ENCODE results near the gene C18orf54. TPM values are rescaled to one million over a fixed set of nuclear protein-coding genes. Genes with fewer than 3 reads are reported as not detected.
"Not testable (repeated sequence)": the region's sequence is repeated elsewhere in the genome, so short reads cannot be mapped to it uniquely, and the experiment has no call there.

Gene C18orf54
- total RNA-seq, 2 experiments from 2014 or later, result 11.7 to 12.2 TPM

GRCh38 chr18:54357082-54357659, 535 bp upstream of the C18orf54 start:
- no peaks in the 10 kb centered on the region for H3K9me3 Mint-ChIP-seq
- peaks cover 5% of the 10 kb centered on the region for H3K27me3 Mint-ChIP-seq
- ChIA-PET POLR2A (interaction anchor here (1.1 to 2.7 kb wide), 4 partner anchors 72 to 134 kb away, joined by 4 to 12 read pairs (median 8); partner anchors contain the start of gene POLI), CTCF (interaction anchor here (0.9 to 3.2 kb wide), 17 partner anchors 9 to 237 kb away, joined by 3 to 25 read pairs (median 4); partner anchors contain the start of gene POLI)
- DNase-seq, result no peak
- intact Hi-C loops (cut with micrococcal nuclease), result loop anchor here (1.0 to 5.0 kb wide), 5 partner anchors 31 to 210 kb away; partner anchors contain the start of genes MBD2 and POLI
- H3K4me1 Mint-ChIP-seq (ENCODE audit: low read depth), result peaks cover 14% of the 10 kb centered on the region
- peak overlapping the region; percentile 81 for H3K27ac Mint-ChIP-seq
- peaks cover 11% of the 10 kb centered on the region for H3K36me3 Mint-ChIP-seq
- peak overlapping the region; percentile 95 for H3K4me3 Mint-ChIP-seq

- POLR2A ChIA-PET, result interaction anchor here (1.8 to 2.7 kb wide), 3 partner anchors 88 to 135 kb away, joined by 4 to 12 read pairs (median 12); partner anchors contain the start of gene POLI
- CTCF ChIA-PET, result interaction anchor here (0.8 to 3.2 kb wide), 8 partner anchors 11 to 230 kb away, joined by 3 to 25 read pairs (median 5); partner anchors contain the start of gene POLI
- peak overlapping the region; percentile 95 for H3K4me3 Mint-ChIP-seq
- H3K4me1 Mint-ChIP-seq (ENCODE audit: low read depth), result peaks cover 14% of the 10 kb centered on the region
- peaks cover 3% of the 10 kb centered on the region for H3K27me3 Mint-ChIP-seq
- peaks cover 11% of the 10 kb centered on the region for H3K36me3 Mint-ChIP-seq
- DNase-seq, result no peak
- peak overlapping the region; percentile 81 for H3K27ac Mint-ChIP-seq
- no peaks in the 10 kb centered on the region for H3K9me3 Mint-ChIP-seq
- intact Hi-C loops (cut with micrococcal nuclease), result loop anchor here (5.0 kb wide), 1 partner anchor 211 kb away; no protein-coding TSS in a partner anchor
Measured at GRCh38 chr18:54358495-54359040, 862 bp downstream of the C18orf54 start.

GRCh38 chr18:54359233-54359632, 1.5 kb downstream of the C18orf54 start:
- Mint-ChIP-seq H3K4me3 (peak overlapping the region; percentile 95), H3K4me1 (ENCODE audit: low read depth) (peaks cover 14% of the 10 kb centered on the region), H3K9me3 (no peaks in the 10 kb centered on the region), H3K27ac (no peak overlapping the region), H3K27me3 (peaks cover 3% of the 10 kb centered on the region), H3K36me3 (peaks cover 11% of the 10 kb centered on the region)
- POLR2A ChIA-PET, result no interaction called here
- DNase-seq, result no peak
- intact Hi-C loops (cut with micrococcal nuclease), result loop anchor here (5.0 kb wide), 1 partner anchor 212 kb away; no protein-coding TSS in a partner anchor
- CTCF ChIA-PET, result interaction anchor here (0.8 to 3.2 kb wide), 2 partner anchors 10 to 136 kb away, joined by 3 to 20 read pairs; no protein-coding TSS in a partner anchor

GRCh38 chr18:54360406-54360805, 2.7 kb downstream of the C18orf54 start:
- intact Hi-C loops (cut with micrococcal nuclease), result no loop called here
- Mint-ChIP-seq H3K27ac (no peak overlapping the region), H3K4me1 (ENCODE audit: low read depth) (peaks cover 14% of the 10 kb centered on the region), H3K4me3 (no peak overlapping the region), H3K36me3 (peaks cover 11% of the 10 kb centered on the region), H3K27me3 (peaks cover 3% of the 10 kb centered on the region), H3K9me3 (no peaks in the 10 kb centered on the region)
- ChIA-PET CTCF (no interaction called here), POLR2A (no interaction called here)
- no peak for DNase-seq

- peaks cover 3% of the 10 kb centered on the region for H3K36me3 Mint-ChIP-seq
- ChIA-PET POLR2A (no interaction called here), CTCF (interaction anchor here (1.6 kb wide), 1 partner anchor 14 kb away, joined by 5 read pairs; no protein-coding TSS in a partner anchor)
- no peak overlapping the region for H3K4me3 Mint-ChIP-seq
- intact Hi-C loops (cut with micrococcal nuclease), result no loop called here
- no peak for DNase-seq
- H3K27ac Mint-ChIP-seq, result no peak overlapping the region
- H3K4me1 Mint-ChIP-seq (ENCODE audit: low read depth), result no peaks in the 10 kb centered on the region
- no peaks in the 10 kb centered on the region for H3K9me3 Mint-ChIP-seq
- no peaks in the 10 kb centered on the region for H3K27me3 Mint-ChIP-seq
Measured at GRCh38 chr18:54378057-54378456, 20.4 kb downstream of the C18orf54 start.

GRCh38 chr18:54381640-54382039, 23.9 kb downstream of the C18orf54 start:
- intact Hi-C loops (cut with micrococcal nuclease), result no loop called here
- Mint-ChIP-seq H3K36me3 (no peaks in the 10 kb centered on the region), H3K27me3 (no peaks in the 10 kb centered on the region), H3K4me3 (no peak overlapping the region), H3K27ac (no peak overlapping the region), H3K9me3 (no peaks in the 10 kb centered on the region), H3K4me1 (ENCODE audit: low read depth) (no peaks in the 10 kb centered on the region)
- DNase-seq, result no peak
- ChIA-PET CTCF (interaction anchor here (0.7 to 1.1 kb wide), 2 partner anchors 11 to 360 kb away, joined by 3 to 4 read pairs; no protein-coding TSS in a partner anchor), POLR2A (no interaction called here)

GRCh38 chr18:54382076-54382475, 24.4 kb downstream of the C18orf54 start:
- H3K36me3 Mint-ChIP-seq, result no peaks in the 10 kb centered on the region
- H3K4me1 Mint-ChIP-seq (ENCODE audit: low read depth), result no peaks in the 10 kb centered on the region
- no peaks in the 10 kb centered on the region for H3K9me3 Mint-ChIP-seq
- ChIA-PET CTCF (interaction anchor here (0.7 kb wide), 1 partner anchor 359 kb away, joined by 3 read pairs; no protein-coding TSS in a partner anchor), POLR2A (no interaction called here)
- no peak overlapping the region for H3K4me3 Mint-ChIP-seq
- H3K27me3 Mint-ChIP-seq, result no peaks in the 10 kb centered on the region
- no peak for DNase-seq
- intact Hi-C loops (cut with micrococcal nuclease), result no loop called here
- no peak overlapping the region for H3K27ac Mint-ChIP-seq

- intact Hi-C loops (cut with micrococcal nuclease), result no loop called here
- Mint-ChIP-seq H3K4me1 (ENCODE audit: low read depth) (no peaks in the 10 kb centered on the region), H3K27me3 (no peaks in the 10 kb centered on the region), H3K36me3 (no peaks in the 10 kb centered on the region), H3K4me3 (no peak overlapping the region), H3K27ac (no peak overlapping the region), H3K9me3 (no peaks in the 10 kb centered on the region)
- CTCF ChIA-PET, result interaction anchor here (1.5 kb wide), 1 partner anchor 9 kb away, joined by 7 read pairs; no protein-coding TSS in a partner anchor
- POLR2A ChIA-PET, result no interaction called here
- no peak for DNase-seq
Measured at GRCh38 chr18:54382733-54383252, 25.1 kb downstream of the C18orf54 start.

GRCh38 chr18:54386043-54386442, 28.3 kb downstream of the C18orf54 start:
- Mint-ChIP-seq H3K4me3 (no peak overlapping the region), H3K4me1 (ENCODE audit: low read depth) (peaks cover 14% of the 10 kb centered on the region), H3K9me3 (no peaks in the 10 kb centered on the region), H3K27me3 (peaks cover 7% of the 10 kb centered on the region), H3K36me3 (no peaks in the 10 kb centered on the region), H3K27ac (no peak overlapping the region)
- ChIA-PET CTCF (no interaction called here), POLR2A (no interaction called here)
- intact Hi-C loops (cut with micrococcal nuclease), result no loop called here
- no peak for DNase-seq

- H3K27ac Mint-ChIP-seq; DNase-seq; intact Hi-C loops (cut with micrococcal nuclease); CTCF ChIA-PET; H3K27me3 Mint-ChIP-seq; H3K4me3 Mint-ChIP-seq; H3K9me3 Mint-ChIP-seq; H3K36me3 Mint-ChIP-seq: not testable (repeated sequence)
- H3K4me1 Mint-ChIP-seq (ENCODE audit: low read depth), result peaks cover 15% of the 10 kb centered on the region
- POLR2A ChIA-PET, result interaction anchor here (0.6 kb wide), 1 partner anchor 215 kb away, joined by 3 read pairs; no protein-coding TSS in a partner anchor
Measured at GRCh38 chr18:54386800-54387495, 29.2 kb downstream of the C18orf54 start.

- intact Hi-C loops (cut with micrococcal nuclease), result loop anchor here (1.0 to 2.0 kb wide), 2 partner anchors 30 to 165 kb away; partner anchors contain the start of genes C18orf54 and STARD6
- Mint-ChIP-seq H3K9me3 (no peaks in the 10 kb centered on the region), H3K27ac (no peak overlapping the region), H3K27me3 (peaks cover 7% of the 10 kb centered on the region), H3K36me3 (no peaks in the 10 kb centered on the region), H3K4me1 (ENCODE audit: low read depth) (peaks cover 15% of the 10 kb centered on the region), H3K4me3 (no peak overlapping the region)
- no peak for DNase-seq
- ChIA-PET CTCF (no interaction called here), POLR2A (no interaction called here)
Measured at GRCh38 chr18:54387631-54388030, 29.9 kb downstream of the C18orf54 start.
